Measurements from ENCODE around the gene COMP.
A peak's percentile ranks its signal among the peaks of the same experiment; 100 is the strongest.
"Not testable (repeated sequence)": the region's sequence is repeated elsewhere in the genome, so short reads cannot be mapped to it uniquely, and the experiment has no call there.

COMP gene

GRCh38 chr19:18817574-18817973 lies 26.5 kb upstream of the COMP start:
- no peak for TF ChIP-seq CTCF (IDR thresholded peaks at IDR 0.05; ENCODE audit: low read depth, low read length, missing control alignments)
- no peak for DNase-seq
- Histone ChIP-seq H3K27ac (no peak overlapping the region), H3K36me3 (replicated peaks) (no peaks in the 10 kb centered on the region), H3K27me3 (replicated peaks) (peaks cover 4% of the 10 kb centered on the region), H3K4me3 (ENCODE audit: low read depth, low read length) (no peak overlapping the region)
- in situ Hi-C loops (cut with HindIII; ENCODE audit: low pct_ligation_motif_present, low sequenced_read_pairs) = no loop called here

GRCh38 chr19:18816645-18817044 lies 25.5 kb upstream of the COMP start:
- H3K27ac ChIP-seq; DNase-seq; H3K36me3 ChIP-seq (replicated peaks); H3K27me3 ChIP-seq (replicated peaks); H3K4me3 ChIP-seq (ENCODE audit: low read depth, low read length); in situ Hi-C loops (cut with HindIII; ENCODE audit: low pct_ligation_motif_present, low sequenced_read_pairs): not testable (repeated sequence)

- Histone ChIP-seq H3K4me3 (ENCODE audit: low read depth, low read length) (no peak overlapping the region), H3K27ac (no peak overlapping the region), H3K36me3 (replicated peaks) (no peaks in the 10 kb centered on the region), H3K27me3 (replicated peaks) (peaks cover 4% of the 10 kb centered on the region)
- in situ Hi-C loops (cut with HindIII; ENCODE audit: low pct_ligation_motif_present, low sequenced_read_pairs) = no loop called here
- DNase-seq = peak; percentile 30
- no peak for TF ChIP-seq CTCF (IDR thresholded peaks at IDR 0.05; ENCODE audit: low read depth, low read length, missing control alignments)
These were observed 24.6 kb upstream of the COMP start for GRCh38 chr19:18815673-18816072.

- in situ Hi-C loops (cut with HindIII; ENCODE audit: low pct_ligation_motif_present, low sequenced_read_pairs) = no loop called here
- H3K27ac ChIP-seq = no peak overlapping the region
- TF ChIP-seq CTCF (IDR thresholded peaks at IDR 0.05; ENCODE audit: low read depth, low read length, missing control alignments) = no peak
- DNase-seq = no peak
- no peak overlapping the region for H3K4me3 ChIP-seq (ENCODE audit: low read depth, low read length)
- peaks cover 6% of the 10 kb centered on the region for H3K27me3 ChIP-seq (replicated peaks)
- no peaks in the 10 kb centered on the region for H3K36me3 ChIP-seq (replicated peaks)
These were observed 23.0 kb upstream of the COMP start for GRCh38 chr19:18814063-18814462.

GRCh38 chr19:18811638-18812037 lies 20.5 kb upstream of the COMP start:
- DNase-seq; H3K27me3 ChIP-seq (replicated peaks); H3K36me3 ChIP-seq (replicated peaks); H3K27ac ChIP-seq; in situ Hi-C loops (cut with HindIII; ENCODE audit: low pct_ligation_motif_present, low sequenced_read_pairs); H3K4me3 ChIP-seq (ENCODE audit: low read depth, low read length): not testable (repeated sequence)

- no peak overlapping the region for H3K27ac ChIP-seq
- peaks cover 7% of the 10 kb centered on the region for H3K27me3 ChIP-seq (replicated peaks)
- peak; percentile 13 for DNase-seq
- H3K36me3 ChIP-seq (replicated peaks) = no peaks in the 10 kb centered on the region
- no peak for TF ChIP-seq CTCF (IDR thresholded peaks at IDR 0.05; ENCODE audit: low read depth, low read length, missing control alignments)
- no peak overlapping the region for H3K4me3 ChIP-seq (ENCODE audit: low read depth, low read length)
- in situ Hi-C loops (cut with HindIII; ENCODE audit: low pct_ligation_motif_present, low sequenced_read_pairs) = no loop called here
These were observed 18.2 kb upstream of the COMP start for GRCh38 chr19:18809149-18809868.

GRCh38 chr19:18807861-18808331 lies 16.8 kb upstream of the COMP start:
- in situ Hi-C loops (cut with HindIII; ENCODE audit: low pct_ligation_motif_present, low sequenced_read_pairs) = no loop called here
- no peaks in the 10 kb centered on the region for H3K36me3 ChIP-seq (replicated peaks)
- TF ChIP-seq CTCF (IDR thresholded peaks at IDR 0.05; ENCODE audit: low read depth, low read length, missing control alignments) = no peak
- no peak for DNase-seq
- no peak overlapping the region for H3K4me3 ChIP-seq (ENCODE audit: low read depth, low read length)
- no peak overlapping the region for H3K27ac ChIP-seq
- H3K27me3 ChIP-seq (replicated peaks) = peaks cover 3% of the 10 kb centered on the region
